HuH-7.5 (cell line): Measurements from ENCODE around the gene TEX14.
"Not testable (repeated sequence)": the region's sequence is repeated elsewhere in the genome, so short reads cannot be mapped to it uniquely, and the experiment has no call there.

ENCODE experiments used
- DNase-seq: peaks from one replicate; pipeline ENCODE4 v3.0.0; 2011; ENCODE audit warnings: low spot score

TEX14 gene

DNA sequence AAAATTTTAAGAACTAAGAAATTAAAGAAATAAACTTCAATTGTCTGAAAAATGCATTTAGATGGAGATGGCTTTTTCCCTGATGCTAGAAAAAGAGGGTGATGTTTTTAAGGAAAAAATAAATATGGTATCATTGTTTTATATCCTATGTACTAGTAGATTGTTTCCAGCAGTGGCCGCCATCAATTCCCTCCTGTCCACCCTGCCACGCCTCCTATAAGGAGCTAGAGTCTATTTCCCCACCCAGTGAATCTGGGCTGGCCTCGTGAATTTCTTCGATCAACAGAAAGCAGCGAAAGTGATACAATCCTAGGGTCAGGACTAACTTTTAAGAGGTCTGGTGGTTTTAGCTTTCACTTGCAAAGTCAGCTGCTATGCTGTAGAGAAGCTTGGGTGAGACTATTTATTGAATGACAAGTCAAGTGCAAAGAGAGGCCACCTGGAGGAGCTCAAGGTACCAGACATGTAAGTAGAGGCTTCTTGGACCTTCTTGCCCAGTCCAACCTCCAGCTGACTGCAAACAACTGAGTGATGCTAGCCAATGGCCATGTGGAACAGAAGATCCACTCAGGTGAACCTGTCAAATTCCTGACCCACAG, 96.6 kb downstream of the TEX14 start:
- peak; percentile 54 for DNase-seq

DNA sequence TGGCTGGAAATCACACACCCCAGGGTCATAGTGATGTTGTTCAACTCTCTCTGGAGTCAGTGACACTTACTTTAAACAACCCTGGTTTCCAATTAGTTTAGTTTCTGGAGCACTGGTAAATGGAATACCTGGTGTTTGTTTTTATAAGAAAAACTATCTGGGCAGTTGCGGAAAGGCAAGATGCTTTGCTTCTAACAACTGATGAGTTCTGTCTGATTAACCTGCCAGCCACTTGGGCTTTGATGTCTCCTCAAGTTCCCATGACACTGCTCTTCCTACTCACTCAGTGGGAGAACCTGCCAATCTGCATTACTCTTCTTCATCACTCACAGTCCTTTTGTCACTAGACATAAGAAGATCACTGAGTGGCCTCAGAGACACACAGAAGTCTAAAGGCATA, 98.7 kb downstream of the TEX14 start:
- DNase-seq, result no peak

DNA sequence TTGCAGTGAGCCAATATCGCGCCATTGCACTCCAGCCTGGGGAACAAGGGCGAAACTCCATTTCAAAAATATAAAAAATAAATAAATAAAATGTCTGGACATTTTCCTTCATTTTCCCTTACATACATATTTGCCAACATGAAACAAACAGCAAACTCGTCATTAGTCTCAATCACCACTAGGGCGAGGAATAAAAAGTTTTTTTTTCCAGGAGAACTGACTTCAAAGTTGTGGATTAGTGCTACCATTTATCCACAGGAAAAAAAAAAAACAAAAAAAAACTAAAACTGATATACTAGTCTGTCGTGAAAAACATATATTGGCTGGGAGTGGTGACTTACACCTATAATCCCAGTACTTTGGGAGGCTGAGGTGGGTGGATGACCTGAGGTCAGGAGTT, 100.4 kb downstream of the TEX14 start:
- DNase-seq, result no peak

DNA sequence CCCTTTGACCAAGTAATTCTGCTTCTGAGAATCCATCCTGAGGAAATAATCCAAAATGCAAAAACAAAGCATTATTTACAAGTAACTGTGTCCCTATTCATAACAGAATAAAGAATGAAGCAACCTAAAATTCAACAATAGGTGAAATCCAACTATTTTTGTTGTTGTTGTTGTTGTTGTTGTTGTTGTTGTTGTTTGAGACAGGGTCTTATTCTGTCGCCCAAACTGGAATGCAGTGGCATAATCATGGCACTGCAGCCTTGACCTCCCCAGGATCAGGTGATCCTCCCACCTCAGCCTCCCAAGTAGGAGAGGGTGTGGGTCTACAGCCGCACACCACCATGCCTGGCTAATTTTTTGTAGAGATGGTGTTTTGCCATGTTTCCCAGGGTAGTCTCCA, 101.5 kb downstream of the TEX14 start:
- no peak for DNase-seq

DNA sequence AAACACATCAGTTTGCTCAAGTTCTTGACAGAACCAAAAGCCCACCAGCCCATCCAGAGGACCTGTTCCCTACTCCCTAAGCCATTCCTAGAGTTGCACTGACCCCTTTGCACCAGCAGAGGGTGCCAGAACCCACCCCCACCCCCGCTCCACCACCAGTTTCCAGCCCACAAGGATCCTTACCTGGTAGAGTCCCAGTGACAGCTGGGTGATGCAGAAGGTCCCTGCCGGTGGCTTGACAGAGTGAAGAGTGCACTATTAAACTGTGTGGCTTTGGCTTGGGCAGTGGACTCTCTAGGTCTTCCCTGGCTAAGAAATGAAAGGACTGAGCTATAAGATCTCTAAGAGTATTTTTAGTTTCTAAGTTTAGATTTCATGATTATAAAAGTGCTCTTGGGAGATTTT, 104.1 kb downstream of the TEX14 start:
- peak; percentile 96 for DNase-seq

DNA sequence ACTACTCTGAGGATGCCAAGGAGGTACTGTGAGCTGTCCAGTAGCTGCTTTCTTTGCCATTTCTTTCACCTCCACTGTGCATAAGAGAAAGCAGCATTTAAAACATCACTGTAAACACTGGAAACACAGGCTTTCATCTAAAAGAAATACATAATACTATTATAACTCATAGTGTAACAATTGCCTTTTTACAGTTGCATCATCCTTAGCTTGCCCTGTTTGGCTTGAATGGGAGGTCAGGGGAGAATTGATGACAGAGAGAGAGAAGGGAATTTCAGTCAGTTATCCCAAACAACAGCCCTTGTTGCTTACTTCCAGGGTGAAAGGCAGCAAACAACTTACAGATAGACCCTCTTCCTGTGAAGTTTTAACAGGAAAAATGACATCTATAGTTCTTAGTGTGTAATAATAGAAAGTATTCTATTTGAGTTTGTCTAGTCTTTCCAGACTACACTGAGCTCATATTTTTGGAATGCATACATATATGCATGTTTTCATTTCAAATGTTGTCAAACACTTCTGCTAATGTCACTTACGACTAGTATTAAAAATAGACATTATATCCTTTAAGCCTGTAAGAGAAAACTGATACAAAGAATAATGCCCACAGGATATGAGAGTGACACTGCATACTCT, 105.7 kb downstream of the TEX14 start:
- DNase-seq, result no peak

DNA sequence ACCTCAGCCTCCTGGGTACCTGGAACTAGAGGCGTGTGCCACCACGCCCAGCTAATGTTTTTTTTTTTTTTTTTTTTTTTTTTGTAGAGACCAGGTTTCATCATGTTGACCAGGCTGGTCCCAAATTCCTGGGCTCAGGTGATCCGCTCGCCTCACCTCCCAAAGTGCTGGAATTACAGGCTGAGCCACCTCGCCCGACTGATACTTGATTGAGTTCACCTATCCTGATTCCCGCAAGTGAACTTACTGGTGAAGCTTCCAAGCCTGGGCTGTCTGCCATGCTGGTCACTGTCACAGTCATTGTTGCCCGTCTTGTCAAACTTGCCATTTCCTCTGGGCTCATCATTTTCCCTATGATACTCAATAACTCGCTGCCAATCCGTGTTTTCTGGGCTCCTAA, 106.3 kb downstream of the TEX14 start:
- no peak for DNase-seq

DNA sequence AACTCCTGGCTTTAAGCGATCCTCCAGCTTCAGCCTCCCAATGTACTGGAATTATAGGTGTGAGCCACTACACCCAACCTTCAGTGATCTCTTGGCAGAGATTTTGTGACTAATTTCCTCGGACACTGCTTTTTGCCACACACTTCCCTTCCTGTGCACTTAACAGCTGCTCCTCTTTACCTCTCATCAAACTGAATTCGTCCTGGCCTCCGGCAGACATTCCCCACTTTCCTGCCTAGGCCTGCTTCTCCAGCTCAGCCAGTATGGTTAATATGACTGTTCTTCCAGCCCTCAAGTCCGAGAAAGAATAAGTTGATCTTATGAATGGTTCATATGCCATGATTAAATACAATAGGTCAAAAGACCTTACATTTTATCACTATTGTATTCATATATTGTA, 108.4 kb downstream of the TEX14 start:
- DNase-seq, result no peak

DNA sequence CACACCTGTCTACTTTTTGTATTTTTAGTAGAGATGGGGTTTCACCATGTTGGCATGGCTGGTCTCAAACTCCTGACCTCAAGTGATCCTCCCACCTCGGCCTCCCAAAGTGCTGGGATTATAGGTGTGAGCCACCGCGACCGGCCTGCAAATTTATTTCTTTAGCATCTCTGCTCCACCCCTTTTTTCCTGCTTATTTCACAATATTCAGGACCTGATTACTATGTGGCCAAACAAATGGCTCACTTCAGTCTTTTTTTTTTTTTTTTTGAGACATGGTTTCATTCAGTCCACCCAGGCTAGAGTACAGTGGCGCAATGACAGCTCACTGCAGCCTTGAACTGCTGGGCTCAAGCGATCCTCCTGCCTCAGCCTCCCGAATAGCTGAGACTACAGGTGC, 109.1 kb downstream of the TEX14 start:
- DNase-seq, result not testable (repeated sequence)

DNA sequence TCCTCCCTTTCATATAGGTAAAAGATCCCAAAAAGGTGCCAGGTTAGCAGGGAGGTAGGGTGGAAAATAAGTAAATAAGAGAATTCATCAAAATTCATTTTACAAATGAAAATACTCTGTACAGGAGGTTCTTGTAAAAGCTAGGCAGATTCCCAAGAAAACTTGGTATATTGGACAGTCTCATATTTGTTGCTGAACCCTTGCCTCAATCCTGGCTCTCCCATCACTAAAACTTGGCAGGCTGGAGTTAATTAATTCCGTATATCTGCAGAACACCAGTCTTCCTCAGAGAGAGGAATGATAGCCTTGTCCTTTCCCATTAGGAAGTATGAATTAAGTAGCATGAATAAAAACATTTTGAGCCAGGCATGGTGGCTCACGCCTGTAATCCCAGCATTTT, 111.2 kb downstream of the TEX14 start:
- no peak for DNase-seq

DNA sequence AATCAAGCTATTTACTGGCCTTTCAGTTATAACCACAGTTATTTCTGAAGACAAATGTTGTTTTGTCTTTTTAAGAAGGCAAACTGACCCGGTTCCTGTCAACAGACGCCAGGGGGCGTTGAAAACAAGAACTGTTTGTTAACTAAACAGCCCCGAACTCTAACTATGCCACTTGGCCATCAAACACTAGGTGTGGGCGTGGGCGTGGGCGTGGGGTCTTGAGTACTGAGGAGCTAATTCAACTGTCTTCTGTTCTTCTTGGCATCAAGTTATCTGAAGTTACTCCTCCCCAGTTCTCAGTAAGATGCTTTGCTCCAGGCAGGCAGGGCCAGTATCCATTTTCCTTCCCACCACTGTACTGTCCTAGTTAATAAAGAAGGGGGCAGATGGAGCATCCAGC, 114.1 kb downstream of the TEX14 start:
- DNase-seq, result peak; percentile 51

DNA sequence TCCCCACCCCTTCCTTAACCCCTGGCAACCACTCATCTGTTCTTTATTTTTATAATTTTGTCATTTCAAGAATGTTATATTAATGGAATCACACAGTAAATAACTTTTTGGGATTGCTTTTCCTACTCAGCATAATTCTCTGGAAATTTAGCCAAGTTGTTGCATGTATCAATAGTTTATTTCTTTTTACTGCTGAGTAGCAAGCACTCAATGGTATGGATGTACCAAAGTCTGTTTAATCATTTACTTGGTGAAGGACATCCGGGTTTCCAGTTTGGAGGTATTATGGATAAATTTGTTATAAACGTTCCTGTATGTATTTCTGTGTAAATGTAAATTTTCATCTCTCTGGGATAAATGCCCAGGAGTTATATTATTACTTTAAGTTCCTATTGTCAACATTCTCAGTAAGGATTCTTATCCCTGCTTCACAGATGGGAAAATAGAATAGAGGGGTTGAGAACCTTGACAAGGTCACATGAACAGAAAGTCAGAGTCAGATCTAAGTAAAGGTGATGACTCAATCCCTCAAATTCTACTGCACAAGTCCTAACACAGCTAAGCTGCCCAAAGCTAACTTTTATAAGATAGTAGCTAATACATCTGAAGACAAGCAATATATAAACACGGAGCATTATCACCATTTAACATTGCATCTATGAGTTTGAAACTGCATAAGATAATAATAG, 115.0 kb downstream of the TEX14 start:
- no peak for DNase-seq

DNA sequence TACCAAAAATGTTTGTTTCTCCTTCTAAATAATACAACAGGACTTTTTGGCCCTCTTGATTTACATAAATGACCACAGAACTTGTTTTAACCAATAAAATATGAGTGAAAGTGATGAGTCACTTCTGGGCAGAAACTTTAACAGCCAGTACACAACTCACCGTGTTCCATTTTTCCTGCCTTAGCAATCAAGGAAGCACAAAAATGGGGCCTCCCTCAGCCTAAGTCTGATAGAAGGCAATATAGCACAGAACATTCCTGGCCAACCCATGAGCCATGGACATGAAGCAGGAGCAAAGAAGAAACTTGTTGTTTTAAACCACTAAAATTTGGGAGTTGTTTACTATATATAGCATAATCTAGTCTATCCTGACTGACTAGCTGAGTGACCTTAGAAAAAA, 116.3 kb downstream of the TEX14 start:
- no peak for DNase-seq

DNA sequence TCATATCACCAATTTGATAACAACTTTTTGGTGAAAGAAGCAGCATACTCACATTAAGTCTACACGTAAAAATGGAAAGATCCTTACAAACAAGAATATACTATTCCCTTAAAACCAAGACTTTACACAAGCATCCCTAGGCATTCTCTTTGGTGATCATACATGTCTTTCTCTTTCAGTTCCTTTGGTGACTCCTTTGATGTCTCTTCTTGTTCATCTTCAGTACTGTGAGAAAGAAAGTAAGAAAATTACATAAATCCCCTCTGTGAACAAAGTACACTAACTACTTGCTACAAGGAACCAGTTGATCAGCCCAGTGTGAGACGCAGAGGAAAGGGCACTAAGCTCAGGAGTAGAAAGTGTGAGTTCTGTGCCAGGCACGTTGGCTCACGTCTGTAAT, 117.8 kb downstream of the TEX14 start:
- no peak for DNase-seq

DNA sequence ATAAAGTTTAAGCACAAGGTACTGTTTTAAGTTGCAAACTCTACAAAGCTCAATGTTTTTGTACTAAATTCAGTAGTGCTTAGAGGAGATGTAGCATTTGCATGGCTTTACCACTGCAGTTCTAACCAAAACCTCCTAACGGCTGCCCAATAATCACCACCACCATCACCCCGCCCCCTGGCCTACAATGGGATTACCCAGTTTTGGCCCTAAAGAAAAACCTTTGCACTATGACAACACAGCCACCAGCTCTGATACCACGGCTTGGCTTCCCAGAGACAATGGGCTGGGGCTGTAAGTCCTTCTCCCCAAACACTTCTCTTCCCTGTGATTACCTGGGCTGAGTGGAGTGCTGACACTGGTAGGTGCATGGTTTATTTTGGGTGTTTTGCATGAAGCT, 119.0 kb downstream of the TEX14 start:
- DNase-seq, result no peak

DNA sequence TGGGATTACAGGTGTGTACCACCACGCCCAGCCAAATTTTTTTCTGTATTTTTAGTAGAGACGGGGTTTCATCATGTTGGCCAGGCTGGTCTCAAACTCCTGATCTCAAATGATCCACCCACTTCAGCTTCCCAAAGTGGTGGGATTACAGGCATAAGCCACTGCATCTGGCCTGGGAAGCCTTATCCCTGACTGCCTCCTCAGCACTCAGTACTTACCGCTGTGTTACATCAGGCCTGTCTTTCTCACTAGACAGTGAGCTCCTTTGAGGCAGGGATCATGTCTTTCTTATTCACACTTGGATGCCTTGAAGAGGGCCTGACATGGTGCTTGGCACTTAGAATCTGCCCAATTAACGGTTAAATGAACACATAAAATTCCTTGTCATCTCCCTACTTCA, 121.1 kb downstream of the TEX14 start:
- DNase-seq, result no peak

DNA sequence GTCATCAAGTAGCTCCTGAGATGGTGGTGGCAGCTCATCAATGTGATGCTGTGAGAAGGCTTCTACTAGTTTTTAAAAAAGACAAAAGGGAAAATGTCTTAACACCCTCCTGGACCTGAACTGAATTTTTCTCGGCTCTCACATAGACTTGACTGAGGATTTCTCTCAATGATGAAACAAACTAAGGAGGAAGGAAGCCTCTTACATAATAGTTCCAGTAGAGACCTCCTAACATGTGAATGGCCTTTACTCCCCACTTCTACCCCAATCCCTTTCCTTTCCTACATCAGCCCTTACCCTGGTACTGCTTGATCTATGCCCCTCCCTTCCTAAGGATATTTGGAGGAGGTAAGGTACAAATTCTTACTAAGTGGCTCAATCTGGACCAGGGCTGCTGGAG, 122.6 kb downstream of the TEX14 start:
- no peak for DNase-seq

DNA sequence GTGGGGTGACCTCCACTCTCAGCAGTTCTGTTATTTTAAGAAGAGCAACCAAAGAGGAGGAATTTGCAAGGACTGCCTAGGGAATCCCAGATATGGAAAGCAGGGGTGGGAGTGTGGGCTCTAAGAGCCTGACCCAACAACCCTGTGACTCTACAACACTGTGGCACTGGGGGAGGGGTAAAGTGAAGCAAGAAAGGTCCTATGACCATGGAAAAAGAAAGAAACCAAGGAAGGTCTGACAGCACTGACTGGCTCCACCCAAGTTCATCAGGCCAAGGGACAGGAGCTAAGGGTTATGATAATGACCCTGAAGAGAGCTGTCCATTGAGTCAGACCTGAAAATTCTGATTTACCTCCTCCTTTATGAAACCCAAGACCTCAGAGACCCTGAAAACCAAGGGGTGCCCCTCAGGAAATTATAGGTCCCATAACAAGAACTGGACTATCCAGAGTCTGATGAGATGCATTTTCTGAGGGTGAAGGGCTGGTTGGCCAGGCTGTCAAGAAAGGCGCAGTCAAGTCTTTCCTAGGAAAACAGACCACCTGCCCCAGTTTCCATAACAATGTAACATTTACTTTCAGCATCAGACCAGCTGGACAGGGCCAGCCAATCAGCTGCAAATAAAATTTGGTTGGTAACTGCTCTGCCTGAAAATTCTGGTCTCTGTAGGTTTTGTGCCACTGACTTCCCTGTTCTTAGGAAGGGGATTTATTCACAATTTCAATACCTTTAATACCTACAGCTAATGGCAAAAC, 123.6 kb downstream of the TEX14 start:
- no peak for DNase-seq

DNA sequence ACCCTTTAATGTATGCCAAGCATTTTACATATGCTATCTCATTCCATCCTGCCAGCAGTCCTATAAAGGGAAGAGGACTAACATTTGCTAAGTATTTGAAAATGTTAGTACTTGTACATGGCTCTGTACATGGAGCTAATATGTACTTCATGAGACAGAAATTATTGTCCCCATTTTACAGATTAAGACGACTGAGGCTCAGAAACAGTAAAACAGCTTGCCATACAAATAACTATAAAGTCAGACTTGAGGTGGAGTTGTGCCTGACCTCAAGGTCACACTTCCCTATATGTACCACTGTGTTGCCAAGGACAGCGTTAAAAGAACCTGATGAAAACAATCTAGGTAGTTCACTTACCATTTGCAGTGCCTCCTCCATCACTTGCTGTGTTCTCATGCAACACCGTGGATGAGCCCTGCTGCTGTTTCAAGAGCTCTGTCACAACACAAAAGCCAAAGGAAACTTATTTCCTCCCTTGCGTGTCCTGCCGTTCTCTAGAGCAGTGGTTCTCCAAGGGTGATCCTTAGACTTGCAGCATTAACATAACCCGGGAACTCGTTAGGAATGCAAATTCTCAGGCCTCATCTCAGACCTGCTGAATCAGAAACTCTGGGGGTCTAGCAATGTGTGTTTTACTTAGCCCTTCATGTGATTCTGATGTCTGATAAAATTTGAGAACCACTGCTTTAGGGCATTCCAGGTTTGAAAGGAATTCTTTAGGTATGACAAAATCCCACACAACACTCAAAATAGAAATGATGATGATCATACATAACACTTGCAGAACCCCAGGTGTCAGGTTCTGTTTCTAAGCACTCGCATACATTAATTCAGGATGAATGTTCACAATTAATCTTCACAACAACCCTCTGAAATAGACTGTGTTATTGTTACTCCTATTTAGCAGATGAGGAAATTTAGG, 126.2 kb downstream of the TEX14 start:
- no peak for DNase-seq

DNA sequence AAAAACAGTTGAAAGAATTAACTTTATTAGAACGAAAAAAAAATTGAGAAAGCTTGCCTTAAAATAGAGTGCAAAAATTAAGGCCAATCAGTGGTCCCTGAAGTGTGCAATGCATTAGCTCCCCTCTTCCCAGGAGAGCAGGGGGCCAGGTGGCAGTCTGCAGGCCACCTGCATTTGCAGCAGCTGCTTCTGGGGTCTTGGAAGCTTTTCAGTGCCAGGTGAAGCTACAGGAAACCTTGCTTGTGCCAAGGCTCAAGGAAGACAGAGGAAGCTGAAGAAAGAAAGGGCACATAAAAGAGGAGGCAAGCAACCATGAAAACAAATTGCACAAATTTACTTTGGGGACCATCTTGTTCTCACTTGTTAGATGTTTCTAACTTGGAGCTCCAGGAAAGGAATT, 126.9 kb downstream of the TEX14 start:
- no peak for DNase-seq

DNA sequence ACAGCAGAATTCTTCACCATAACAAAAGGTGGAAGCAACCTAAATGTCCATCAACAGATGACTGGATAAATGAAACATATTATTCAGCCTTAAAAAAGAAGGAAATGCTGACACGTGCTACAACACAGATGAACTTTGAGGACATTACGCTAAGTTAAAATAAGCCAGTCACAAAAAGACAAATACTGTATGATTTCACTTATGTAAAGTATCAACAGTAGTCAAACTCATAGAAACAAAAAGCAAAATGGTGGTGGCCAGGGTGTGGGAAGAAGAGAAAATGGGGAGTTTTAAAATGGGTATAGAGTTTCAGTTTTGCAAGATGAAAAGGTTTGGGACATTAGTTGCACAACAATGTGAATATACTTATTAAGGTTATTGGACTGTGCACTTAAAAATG, 127.6 kb downstream of the TEX14 start:
- DNase-seq, result no peak

DNA sequence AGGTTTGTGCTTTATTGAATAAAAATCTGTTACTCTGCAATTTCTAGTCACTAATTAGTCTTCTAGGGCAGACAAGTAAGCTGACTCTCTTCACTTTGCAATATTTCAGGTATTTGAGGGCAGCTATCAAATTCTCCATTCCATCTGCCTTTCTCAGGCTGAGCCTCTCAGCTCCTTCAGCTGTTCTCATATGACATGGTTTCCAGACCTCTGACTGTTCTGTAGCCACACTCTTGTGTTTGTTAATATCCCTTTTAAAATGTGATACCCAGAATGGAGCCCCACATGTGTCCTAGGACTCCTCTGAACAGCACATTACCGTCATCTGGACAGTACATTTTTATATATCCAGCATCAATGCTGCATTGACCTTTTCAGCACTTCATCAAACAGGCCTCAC, 131.3 kb downstream of the TEX14 start:
- no peak for DNase-seq
